Cerebellar nuclear complex (tissue), 1 donor: ENCODE data around the gene DDR2.

Experiments used
- DNase-seq, 2 experiments: peaks; one replicate each; lab custom pipeline; 2025; lab: John Stamatoyannopoulos, UW

DDR2 gene

DNA sequence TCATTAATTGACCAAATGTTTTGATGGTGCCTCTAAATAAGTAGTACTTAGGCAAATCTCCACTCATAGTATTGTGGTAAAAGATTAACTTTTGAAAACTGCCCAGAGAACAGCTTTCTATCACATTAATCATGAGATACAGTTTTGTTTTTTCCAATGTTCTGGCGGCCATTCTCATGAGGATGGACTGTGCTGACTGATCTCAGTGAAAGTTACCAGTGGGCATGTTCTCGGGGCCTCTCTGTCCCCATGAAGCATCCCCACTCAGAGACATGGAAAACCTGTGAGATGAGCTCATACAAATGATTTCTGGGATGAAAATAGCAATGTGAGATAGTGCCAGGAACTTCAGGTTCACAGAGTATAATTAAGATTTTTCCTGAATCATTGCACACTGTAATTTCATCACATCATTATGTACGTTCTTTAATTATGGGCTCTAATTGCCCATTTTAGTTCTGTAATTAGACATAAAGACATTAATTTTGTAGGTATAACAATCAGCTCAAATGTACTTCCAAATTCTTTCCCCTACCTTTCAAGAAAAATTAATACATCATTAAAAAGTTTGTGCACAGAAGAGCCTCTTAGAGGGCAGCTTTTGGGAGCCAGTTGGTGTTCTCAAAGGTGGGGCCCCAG is 40.5 kb downstream of the DDR2 start:
- no peak for DNase-seq

DNA sequence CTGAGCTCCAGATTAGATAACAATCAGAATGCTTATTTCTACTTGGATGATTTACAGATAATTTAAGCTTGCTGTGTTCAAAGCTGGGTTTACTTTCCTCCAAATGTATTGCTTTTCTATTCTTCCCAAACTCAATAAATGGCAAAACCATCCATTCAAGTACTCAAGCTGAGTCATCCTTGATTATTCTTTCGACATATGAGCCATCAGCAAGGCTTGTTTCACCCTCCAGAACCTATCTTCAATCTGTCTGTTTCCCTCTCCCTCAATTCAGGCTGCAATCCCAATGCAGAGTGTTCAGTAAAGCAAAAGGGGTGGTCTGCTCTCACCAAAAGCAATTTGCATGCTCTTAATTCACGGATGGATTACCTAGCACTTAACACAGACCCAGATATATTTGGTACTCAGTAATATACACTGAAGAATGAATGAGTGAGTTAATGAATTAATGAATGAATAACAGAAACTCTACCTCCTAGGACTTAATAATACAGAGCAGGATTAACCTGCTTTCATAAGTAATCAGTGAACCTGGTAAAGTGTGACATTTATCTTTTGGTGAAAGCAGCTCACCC is 41.9 kb downstream of the DDR2 start:
- no peak for DNase-seq

DNA sequence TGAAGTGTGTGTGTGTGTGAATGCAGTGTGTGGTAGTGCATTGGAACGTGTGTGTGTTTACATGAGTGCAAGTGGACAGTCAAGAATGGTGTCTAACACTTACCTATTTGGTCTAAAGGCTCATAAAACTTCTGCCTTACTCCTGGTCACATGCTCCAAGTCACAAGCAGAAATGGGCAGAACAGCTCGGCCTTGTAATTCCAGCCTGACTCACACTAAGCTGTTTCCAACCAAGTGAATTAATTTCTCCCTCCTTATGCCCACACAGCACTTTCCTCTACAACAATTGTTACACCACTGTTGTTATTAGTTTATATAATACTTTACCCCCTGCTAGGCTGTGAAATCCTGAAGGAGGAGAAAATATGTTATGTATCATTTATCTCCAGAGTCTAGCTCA is 43.8 kb downstream of the DDR2 start:
- no peak for DNase-seq

- no peak for DNase-seq
These were observed 44.5 kb downstream of the DDR2 start for GRCh38 chr1:162676750-162677149.

GRCh38 chr1:162677607-162678371 is 45.5 kb downstream of the DDR2 start:
- no peak for DNase-seq

- no peak for DNase-seq
These were observed 46.2 kb downstream of the DDR2 start for GRCh38 chr1:162678439-162678838.

DNA sequence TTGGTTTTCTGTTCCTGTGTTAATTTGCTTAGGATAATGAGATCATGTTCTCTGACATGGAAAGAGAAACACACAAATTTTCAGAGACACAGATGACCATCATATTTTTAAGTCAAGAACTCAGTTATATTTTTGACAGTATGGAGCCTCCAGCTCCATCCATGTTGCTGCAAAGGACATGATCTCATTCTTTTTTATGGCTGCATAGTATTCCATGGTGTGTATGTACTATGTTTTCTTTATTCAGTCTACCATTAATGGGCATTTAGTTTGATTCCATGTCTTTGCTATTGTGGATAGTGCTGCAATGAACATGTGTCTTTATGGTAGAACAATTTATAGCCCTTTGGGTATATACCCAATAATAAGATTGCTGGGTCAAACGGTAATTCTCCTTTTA is 47.0 kb downstream of the DDR2 start:
- no peak for DNase-seq

DNA sequence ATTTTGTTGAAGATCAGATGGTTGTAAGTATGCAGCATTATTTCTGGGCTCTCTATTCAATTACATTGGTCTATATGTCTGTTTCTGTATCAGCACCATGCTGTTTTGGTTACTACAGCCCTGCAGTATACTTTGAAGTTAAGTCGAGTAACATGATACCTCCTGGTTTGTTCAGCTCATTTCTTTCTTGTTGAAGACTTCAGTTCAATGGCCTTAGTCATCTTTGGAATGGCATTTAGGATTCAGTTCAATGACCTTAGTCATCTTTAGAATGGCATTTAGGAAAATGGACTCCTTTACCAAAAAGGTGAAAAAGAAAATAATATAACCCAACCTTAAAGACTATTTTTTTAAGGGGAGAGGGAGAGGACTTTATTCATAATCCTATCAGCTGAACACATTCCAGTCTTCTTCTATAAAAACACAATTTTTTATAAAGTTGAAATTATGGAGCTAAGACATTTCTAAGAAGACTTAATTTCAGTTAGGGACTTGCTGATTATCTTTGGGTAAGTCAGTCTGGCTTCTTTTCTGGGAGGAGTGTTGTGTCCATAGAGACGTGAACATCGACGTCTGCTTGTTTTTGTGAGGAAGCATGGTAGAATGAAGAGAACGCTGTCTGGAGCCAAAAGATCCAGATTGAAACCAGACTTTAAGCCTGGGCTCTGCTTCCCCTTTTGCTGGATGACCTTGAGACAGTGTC is 48.3 kb downstream of the DDR2 start:
- no peak for DNase-seq

DNA sequence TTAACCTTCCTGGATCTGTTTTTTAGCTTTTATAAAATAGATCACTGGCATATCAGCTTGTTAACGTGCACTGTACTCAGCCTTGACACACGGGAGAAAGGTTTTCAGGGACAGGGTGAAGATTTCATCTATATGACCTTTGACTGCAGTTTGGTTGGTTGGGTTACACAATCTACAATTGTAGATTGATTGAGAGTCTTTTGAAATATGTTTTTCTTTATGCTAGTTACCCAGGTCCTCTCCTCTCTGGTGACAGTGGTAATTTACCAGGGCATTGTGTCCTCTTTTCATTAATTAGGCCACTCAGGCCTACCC is 48.8 kb downstream of the DDR2 start:
- DNase-seq = no peak

- no peak for DNase-seq
These were observed 49.8 kb downstream of the DDR2 start for GRCh38 chr1:162682013-162682419.

DNA sequence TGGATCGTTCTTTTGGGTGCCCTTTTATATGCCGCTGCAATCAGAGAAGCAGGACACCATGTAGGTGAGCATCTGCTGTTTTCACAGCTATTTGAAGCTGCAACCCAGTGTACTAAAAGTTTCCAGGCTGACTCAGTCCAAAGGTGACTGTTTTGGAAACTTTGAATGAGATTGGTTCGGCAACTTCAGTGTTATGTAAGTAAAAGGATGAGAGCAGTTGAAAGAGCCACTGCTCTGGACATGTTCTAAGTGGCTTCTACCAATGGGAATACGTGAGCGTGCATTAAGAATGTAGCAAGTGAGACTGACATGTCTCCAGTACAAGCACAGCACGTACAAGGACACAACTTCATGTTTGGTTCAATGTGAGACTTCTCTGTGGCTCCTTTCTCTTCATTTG is 55.6 kb downstream of the DDR2 start:
- no peak for DNase-seq

DNA sequence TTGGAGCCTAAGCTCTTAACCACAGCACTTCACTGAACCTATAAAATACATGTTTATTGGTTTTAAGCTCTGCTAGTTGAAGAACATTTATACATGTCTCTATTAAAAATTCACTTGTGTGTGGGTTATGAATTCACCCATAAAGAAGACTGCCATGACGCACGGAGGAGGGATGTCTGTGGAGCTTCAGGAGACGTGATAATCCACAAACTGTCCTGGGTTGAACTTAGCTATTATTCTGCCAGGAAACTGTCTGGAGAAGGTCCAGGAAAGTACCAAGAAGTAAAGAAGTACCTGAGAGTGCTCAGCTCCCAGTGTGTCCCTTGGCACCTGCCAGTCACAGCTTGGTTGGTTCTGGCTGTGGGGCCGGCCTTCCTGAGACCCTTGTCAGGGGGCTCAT is 56.3 kb downstream of the DDR2 start:
- no peak for DNase-seq

GRCh38 chr1:162688931-162689330 is 56.7 kb downstream of the DDR2 start:
- no peak for DNase-seq

- no peak for DNase-seq
These were observed 57.7 kb downstream of the DDR2 start for GRCh38 chr1:162689745-162690671.

GRCh38 chr1:162690672-162691434 is 58.6 kb downstream of the DDR2 start:
- DNase-seq = no peak

GRCh38 chr1:162691999-162692575 is 59.8 kb downstream of the DDR2 start:
- no peak for DNase-seq

DNA sequence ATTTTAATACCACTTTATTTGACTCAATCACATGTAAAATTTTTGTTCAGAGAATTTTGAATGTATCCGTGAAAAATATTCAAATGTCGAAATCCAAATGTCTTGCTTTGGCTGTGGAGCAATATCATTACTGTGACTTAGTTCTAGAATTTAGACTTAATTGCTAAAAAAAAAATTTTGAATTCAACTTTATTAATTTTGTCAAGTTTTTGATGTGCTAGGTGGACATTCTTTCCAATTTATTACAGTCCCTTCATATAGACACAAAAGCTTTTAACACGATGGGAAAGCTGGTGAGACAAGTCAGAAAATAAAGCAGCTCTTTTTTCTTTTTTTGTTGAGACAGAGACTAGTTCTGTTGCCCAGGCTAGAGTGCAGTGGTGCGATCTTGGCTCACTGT is 62.6 kb downstream of the DDR2 start:
- no peak for DNase-seq

DNA sequence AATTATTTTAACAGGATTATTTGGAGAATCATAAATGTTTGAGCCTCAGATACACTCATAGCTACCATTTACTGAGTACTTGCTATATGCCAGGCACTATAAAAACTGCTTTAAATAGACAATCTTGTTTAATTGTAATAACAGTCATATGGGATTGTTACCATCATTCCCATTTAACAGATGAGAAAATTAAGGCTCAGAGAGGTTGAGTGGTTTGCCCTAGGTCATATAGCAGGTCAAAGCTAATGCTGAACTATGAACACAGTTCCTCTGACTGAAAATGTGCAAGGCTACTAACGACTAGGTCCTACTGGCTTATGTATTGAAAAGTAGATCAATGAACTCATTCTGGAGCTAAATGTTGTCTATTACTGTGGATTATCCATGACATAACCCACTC is 63.4 kb downstream of the DDR2 start:
- no peak for DNase-seq

- no peak for DNase-seq
These were observed 64.1 kb downstream of the DDR2 start for GRCh38 chr1:162696286-162696862.

DNA sequence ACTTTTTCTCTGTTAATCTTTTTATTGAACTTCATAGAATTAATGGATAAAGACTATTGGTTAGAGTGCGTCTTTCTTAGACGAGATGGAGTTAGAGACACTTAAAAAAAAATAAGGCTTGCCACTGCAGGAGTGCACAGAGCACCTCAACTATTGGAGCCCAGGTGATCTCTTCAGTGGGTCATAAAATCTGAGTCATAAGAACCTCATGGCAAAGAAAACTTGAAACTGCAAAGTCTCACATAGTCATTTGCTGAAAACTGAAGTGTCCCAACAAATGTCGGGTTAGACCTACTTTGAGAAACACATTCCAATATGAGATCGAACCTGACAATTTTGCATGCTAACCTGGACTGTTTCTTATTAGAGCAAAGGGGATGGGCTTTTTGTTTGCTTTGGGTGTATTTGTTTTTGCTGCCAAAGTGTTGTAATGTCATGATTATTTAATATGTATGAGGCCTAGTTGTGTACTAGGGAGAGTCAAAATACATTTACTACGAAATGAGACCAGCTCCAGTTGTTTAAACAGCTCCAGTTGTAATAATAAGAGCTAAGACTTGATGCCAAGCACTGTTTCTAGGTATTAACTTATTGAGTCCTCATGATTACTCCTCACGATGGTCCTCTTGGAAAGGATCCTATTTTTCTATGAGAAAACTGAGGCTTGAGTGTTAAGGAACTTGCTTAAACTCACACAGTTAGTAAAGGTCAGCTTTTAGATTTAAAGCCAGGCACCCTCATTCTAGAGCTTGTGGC is 65.1 kb downstream of the DDR2 start:
- no peak for DNase-seq
